WTC11 (cell line): ENCODE data around the gene DDX51. TPM values are rescaled to one million over a fixed set of nuclear protein-coding genes. Genes with fewer than 3 reads are reported as not detected.

Source experiments
- ATAC-seq: fragments of 200-7000 bp; cut with Tn5 transposase; 2 replicates; pipeline ENCODE4 v1.10.0; 2021; ENCODE audit warnings: mild to moderate bottlenecking, moderate library complexity
- CTCF ChIA-PET: fragments of 300-600 bp; sonication (Branson Sonifier 250); formaldehyde crosslinking; loops from one replicate; lab custom pipeline; 2021; ENCODE audit warnings: antibody characterized with exemption; lab: Charles Lee
- POLR2A ChIA-PET: fragments of 350-600 bp; sonication (Branson Sonifier 250); formaldehyde crosslinking; loops from one replicate; lab custom pipeline; 2021; ENCODE audit warnings: antibody characterized with exemption; lab: Charles Lee
- DNase-seq: peaks from one replicate; pipeline ENCODE4 v3.0.0; 2021; ENCODE audit warnings: low spot score
- H3K27ac Mint-ChIP-seq: 2 replicates; pipeline ENCODE4 v1.8.0; 2021; ENCODE audit warnings: mixed read lengths
- H3K27me3 Mint-ChIP-seq: 2 replicates; pipeline ENCODE4 v1.8.0; 2021; ENCODE audit warnings: low read depth, mild to moderate bottlenecking, moderate library complexity, mixed read lengths
- H3K36me3 Mint-ChIP-seq: 2 replicates; pipeline ENCODE4 v1.8.0; 2021; ENCODE audit warnings: mixed read lengths
- H3K4me1 Mint-ChIP-seq: 2 replicates; pipeline ENCODE4 v1.8.0; 2022; ENCODE audit warnings: mixed read lengths
- H3K4me3 Mint-ChIP-seq: 2 replicates; pipeline ENCODE4 v1.8.0; 2021; ENCODE audit warnings: mild to moderate bottlenecking, moderate library complexity, mixed read lengths
- H3K9me3 Mint-ChIP-seq: 2 replicates; pipeline ENCODE4 v1.8.0; 2021; ENCODE audit warnings: mixed read lengths
- ARID4B ChIP-seq: sonication (generic); formaldehyde crosslinking; IDR thresholded peaks from 2 replicates; pipeline ENCODE4 v1.8.0; 2023; ENCODE audit warnings: missing genetic modification reagents, mild to moderate bottlenecking, borderline replicate concordance
- CDX4 ChIP-seq: fragments of 250-450 bp; sonication (Bioruptor Pico); IDR thresholded peaks from 2 replicates; pipeline ENCODE4 v1.9.0; 2021; ENCODE audit warnings: moderate library complexity, mild to moderate bottlenecking, inconsistent platforms, borderline replicate concordance
- GABPB1 ChIP-seq: sonication (generic); formaldehyde crosslinking; IDR thresholded peaks from 2 replicates; pipeline ENCODE4 v1.8.1; 2023; ENCODE audit warnings: mild to moderate bottlenecking, missing genetic modification reagents
- JAZF1 ChIP-seq: fragments of 250-450 bp; sonication (Bioruptor Pico); IDR thresholded peaks from 2 replicates; pipeline ENCODE4 v1.9.0; 2021; ENCODE audit warnings: moderate library complexity, mild to moderate bottlenecking, inconsistent platforms
- NFYB ChIP-seq: sonication (generic); formaldehyde crosslinking; conservative IDR thresholded peaks from 2 replicates; pipeline ENCODE4 v1.8.0; 2022; ENCODE audit warnings: low read depth, missing genetic modification reagents
- RELA ChIP-seq: sonication (generic); formaldehyde crosslinking; IDR thresholded peaks from 2 replicates; pipeline ENCODE4 v1.8.1; 2022; ENCODE audit warnings: missing genetic modification reagents, mild to moderate bottlenecking, borderline replicate concordance
- SMAD4 ChIP-seq: sonication (generic); formaldehyde crosslinking; IDR thresholded peaks from 2 replicates; pipeline ENCODE4 v1.8.0; 2022; ENCODE audit warnings: mild to moderate bottlenecking, missing genetic modification reagents
- TEAD1 ChIP-seq: sonication (generic); formaldehyde crosslinking; IDR thresholded peaks from 2 replicates; pipeline ENCODE4 v1.8.0; 2022; ENCODE audit warnings: mild to moderate bottlenecking, missing genetic modification reagents
- TEAD4 ChIP-seq: sonication (generic); formaldehyde crosslinking; IDR thresholded peaks from 2 replicates; pipeline ENCODE4 v1.8.0; 2022; ENCODE audit warnings: mild to moderate bottlenecking, missing genetic modification reagents
- ZNF138 ChIP-seq: sonication (generic); formaldehyde crosslinking; conservative IDR thresholded peaks from 2 replicates; pipeline ENCODE4 v1.8.1; 2022; ENCODE audit warnings: mild to moderate bottlenecking, moderate library complexity, missing genetic modification reagents
- ZNF423 ChIP-seq: fragments of 250-450 bp; sonication (Bioruptor Pico); IDR thresholded peaks from 2 replicates; pipeline ENCODE4 v2.1.2; 2022; ENCODE audit warnings: mild to moderate bottlenecking, moderate library complexity
- ZNF425 ChIP-seq: fragments of 250-450 bp; sonication (Bioruptor Pico); conservative IDR thresholded peaks from 2 replicates; pipeline ENCODE4 v1.9.0; 2021; ENCODE audit warnings: mild to moderate bottlenecking
- total RNA-seq: library from RNA; stranded (reverse); gene quantifications from 3 replicates; pipeline ENCODE4 v1.2.3, GENCODE V29; 2021
- TF ChIP-seq, protein P1 (sequence below): sonication (generic); formaldehyde crosslinking; IDR thresholded peaks from 2 replicates; pipeline ENCODE4 v1.8.0; 2022; ENCODE audit warnings: mild to moderate bottlenecking, missing genetic modification reagents
- TF ChIP-seq, protein P2 (sequence below): sonication (generic); formaldehyde crosslinking; conservative IDR thresholded peaks from 2 replicates; pipeline ENCODE4 v1.8.1; 2023; ENCODE audit warnings: mild to moderate bottlenecking, low read depth, missing genetic modification reagents, moderate library complexity
- TF ChIP-seq, protein P3 (sequence below): sonication (generic); formaldehyde crosslinking; IDR thresholded peaks from 2 replicates; pipeline ENCODE4 v1.8.0; 2022; ENCODE audit warnings: mild to moderate bottlenecking, missing genetic modification reagents
- TF ChIP-seq, protein P4 (sequence below): sonication (generic); formaldehyde crosslinking; IDR thresholded peaks from 2 replicates; pipeline ENCODE4 v1.8.0; 2022; ENCODE audit warnings: mild to moderate bottlenecking, missing genetic modification reagents

DDX51 gene
- total RNA-seq, 1 experiment from 2014 or later = 32.7 TPM

DNA sequence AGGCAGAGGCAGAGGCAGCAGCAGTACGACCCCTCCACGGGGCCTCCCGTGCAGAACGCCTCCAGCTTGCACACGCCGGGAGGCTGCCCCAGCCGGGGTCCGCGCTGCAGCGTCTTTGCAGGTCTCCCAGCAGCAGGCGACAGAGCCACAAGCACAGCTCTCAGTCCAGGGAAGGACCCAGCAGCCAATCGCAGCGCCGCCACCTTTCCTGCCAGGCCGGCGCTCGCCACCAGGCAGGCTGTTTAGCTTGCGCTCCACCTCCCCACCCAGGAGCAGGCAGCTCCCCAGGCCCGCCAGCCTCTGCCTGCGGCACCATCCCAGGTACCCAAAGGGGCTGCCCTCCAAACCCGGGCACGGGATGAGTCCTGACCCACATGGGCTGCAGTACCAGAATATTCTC, 25.2 kb downstream of the DDX51 start:
- DNase-seq (no peak), ATAC-seq (0 out of 2 replicates have a peak, but pooled peaks have one; percentile 22)
- TF ChIP-seq, protein P1, sequence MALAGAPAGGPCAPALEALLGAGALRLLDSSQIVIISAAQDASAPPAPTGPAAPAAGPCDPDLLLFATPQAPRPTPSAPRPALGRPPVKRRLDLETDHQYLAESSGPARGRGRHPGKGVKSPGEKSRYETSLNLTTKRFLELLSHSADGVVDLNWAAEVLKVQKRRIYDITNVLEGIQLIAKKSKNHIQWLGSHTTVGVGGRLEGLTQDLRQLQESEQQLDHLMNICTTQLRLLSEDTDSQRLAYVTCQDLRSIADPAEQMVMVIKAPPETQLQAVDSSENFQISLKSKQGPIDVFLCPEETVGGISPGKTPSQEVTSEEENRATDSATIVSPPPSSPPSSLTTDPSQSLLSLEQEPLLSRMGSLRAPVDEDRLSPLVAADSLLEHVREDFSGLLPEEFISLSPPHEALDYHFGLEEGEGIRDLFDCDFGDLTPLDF = no peak
- no peak for TF ChIP-seq JAZF1 (CRISPR knock-in tag)
- TF ChIP-seq, protein P2, sequence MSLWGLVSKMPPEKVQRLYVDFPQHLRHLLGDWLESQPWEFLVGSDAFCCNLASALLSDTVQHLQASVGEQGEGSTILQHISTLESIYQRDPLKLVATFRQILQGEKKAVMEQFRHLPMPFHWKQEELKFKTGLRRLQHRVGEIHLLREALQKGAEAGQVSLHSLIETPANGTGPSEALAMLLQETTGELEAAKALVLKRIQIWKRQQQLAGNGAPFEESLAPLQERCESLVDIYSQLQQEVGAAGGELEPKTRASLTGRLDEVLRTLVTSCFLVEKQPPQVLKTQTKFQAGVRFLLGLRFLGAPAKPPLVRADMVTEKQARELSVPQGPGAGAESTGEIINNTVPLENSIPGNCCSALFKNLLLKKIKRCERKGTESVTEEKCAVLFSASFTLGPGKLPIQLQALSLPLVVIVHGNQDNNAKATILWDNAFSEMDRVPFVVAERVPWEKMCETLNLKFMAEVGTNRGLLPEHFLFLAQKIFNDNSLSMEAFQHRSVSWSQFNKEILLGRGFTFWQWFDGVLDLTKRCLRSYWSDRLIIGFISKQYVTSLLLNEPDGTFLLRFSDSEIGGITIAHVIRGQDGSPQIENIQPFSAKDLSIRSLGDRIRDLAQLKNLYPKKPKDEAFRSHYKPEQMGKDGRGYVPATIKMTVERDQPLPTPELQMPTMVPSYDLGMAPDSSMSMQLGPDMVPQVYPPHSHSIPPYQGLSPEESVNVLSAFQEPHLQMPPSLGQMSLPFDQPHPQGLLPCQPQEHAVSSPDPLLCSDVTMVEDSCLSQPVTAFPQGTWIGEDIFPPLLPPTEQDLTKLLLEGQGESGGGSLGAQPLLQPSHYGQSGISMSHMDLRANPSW (CRISPR knock-in tag) = no peak
- no peak for TF ChIP-seq TEAD1 (CRISPR knock-in tag)
- TF ChIP-seq, protein P3, sequence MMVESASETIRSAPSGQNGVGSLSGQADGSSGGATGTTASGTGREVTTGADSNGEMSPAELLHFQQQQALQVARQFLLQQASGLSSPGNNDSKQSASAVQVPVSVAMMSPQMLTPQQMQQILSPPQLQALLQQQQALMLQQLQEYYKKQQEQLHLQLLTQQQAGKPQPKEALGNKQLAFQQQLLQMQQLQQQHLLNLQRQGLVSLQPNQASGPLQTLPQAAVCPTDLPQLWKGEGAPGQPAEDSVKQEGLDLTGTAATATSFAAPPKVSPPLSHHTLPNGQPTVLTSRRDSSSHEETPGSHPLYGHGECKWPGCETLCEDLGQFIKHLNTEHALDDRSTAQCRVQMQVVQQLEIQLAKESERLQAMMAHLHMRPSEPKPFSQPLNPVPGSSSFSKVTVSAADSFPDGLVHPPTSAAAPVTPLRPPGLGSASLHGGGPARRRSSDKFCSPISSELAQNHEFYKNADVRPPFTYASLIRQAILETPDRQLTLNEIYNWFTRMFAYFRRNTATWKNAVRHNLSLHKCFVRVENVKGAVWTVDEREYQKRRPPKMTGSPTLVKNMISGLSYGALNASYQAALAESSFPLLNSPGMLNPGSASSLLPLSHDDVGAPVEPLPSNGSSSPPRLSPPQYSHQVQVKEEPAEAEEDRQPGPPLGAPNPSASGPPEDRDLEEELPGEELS (CRISPR knock-in tag) = no peak
- TF ChIP-seq ZNF138 = no peak
- no peak for TF ChIP-seq RELA
- no peak for TF ChIP-seq ARID4B (CRISPR knock-in tag)
- TF ChIP-seq SMAD4 (CRISPR knock-in tag) = no peak
- TF ChIP-seq, protein P4, sequence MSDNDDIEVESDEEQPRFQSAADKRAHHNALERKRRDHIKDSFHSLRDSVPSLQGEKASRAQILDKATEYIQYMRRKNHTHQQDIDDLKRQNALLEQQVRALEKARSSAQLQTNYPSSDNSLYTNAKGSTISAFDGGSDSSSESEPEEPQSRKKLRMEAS (CRISPR knock-in tag) = no peak
- no peak for TF ChIP-seq ZNF423 (CRISPR knock-in tag)
- TF ChIP-seq TEAD4 = no peak
- TF ChIP-seq GABPB1 (CRISPR knock-in tag) = no peak
- POLR2A ChIA-PET = no interaction called here
- H3K27ac Mint-ChIP-seq = no peak overlapping the region
- H3K4me3 Mint-ChIP-seq = no peak overlapping the region
- CTCF ChIA-PET = interaction anchor here (1.0 to 1.5 kb wide), 2 partner anchors 35 to 295 kb away, joined by 3 to 4 read pairs; no protein-coding TSS in a partner anchor
- no peaks in the 10 kb centered on the region for H3K27me3 Mint-ChIP-seq
- peaks cover 26% of the 10 kb centered on the region for H3K36me3 Mint-ChIP-seq
- no peaks in the 10 kb centered on the region for H3K4me1 Mint-ChIP-seq
- H3K9me3 Mint-ChIP-seq = no peaks in the 10 kb centered on the region

DNA sequence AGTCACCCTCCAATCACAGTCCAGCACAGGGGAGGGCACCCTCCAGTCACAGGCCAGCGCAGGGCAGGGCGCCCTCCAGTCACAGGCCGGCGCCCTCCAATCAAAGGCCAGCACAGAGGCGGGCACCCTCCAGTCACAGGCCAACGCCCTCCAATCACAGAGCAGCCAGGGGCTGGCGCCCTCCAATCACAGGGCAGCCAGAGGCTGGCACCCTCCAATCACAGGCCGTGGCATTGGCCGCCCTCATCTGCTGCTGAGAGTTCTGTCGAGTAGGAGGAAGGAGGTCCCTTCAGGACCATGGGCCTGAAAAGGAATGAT, 26.6 kb downstream of the DDX51 start:
- H3K27ac Mint-ChIP-seq = no peak overlapping the region
- ChIA-PET POLR2A (no interaction called here), CTCF (no interaction called here)
- H3K4me1 Mint-ChIP-seq = no peaks in the 10 kb centered on the region
- DNase-seq (peak; percentile 43), ATAC-seq (peak; percentile 94)
- no peaks in the 10 kb centered on the region for H3K9me3 Mint-ChIP-seq
- H3K4me3 Mint-ChIP-seq = no peak overlapping the region
- H3K36me3 Mint-ChIP-seq = peaks cover 28% of the 10 kb centered on the region
- no peaks in the 10 kb centered on the region for H3K27me3 Mint-ChIP-seq
- TF ChIP-seq NFYB (CRISPR knock-in tag) (peak; percentile 97), ARID4B (CRISPR knock-in tag) (no peak), ZNF425 (CRISPR knock-in tag) (no peak), CDX4 (CRISPR knock-in tag) (no peak)
